Gastrocnemius medialis (tissue), 4 donors: ENCODE results near the gene AGTRAP. TPM values are rescaled to one million over a fixed set of nuclear protein-coding genes. Genes with fewer than 3 reads are reported as not detected.
A peak's percentile ranks its signal among the peaks of the same experiment; 100 is the strongest.

Experiments used
- ATAC-seq, 2 donors: fragments of 150-250 bp; one replicate each; pipeline ENCODE4 v1.9.1; 2016
- DNase-seq, 2 donors: peaks; one replicate each; pipeline ENCODE4 v3.0.0-alpha.2; 2019
- H3K27ac ChIP-seq, 4 donors: fragments of 200-600 bp; sonication (generic); 1 replicate in 1 of 4; 2 replicates in 3 of 4; pipeline ENCODE4 v1.5.1; 2016 to 2018; ENCODE audit warnings: mild to moderate bottlenecking in 2 of 4, moderate library complexity in 1 of 4
- H3K27me3 ChIP-seq, 3 donors: fragments of 200-600 bp; sonication (generic) in 2 of 3; 1 replicate in 1 of 3; 2 replicates in 2 of 3; pipeline versions ENCODE4 v1.5.1 to v1.6.0; 2016 to 2019; ENCODE audit warnings: mild to moderate bottlenecking in 1 of 3, moderate library complexity in 1 of 3
- H3K36me3 ChIP-seq, 2 donors: fragments of 200-600 bp; sonication (generic) in 1 of 2; one replicate each; pipeline ENCODE4 v1.5.1; 2017 to 2018
- H3K4me1 ChIP-seq, 2 donors: fragments of 200-600 bp; sonication (generic) in 1 of 2; one replicate each; pipeline ENCODE4 v1.5.1; 2016 to 2017; ENCODE audit warnings: mild to moderate bottlenecking in 2 of 2
- H3K4me3 ChIP-seq, 4 donors: fragments of 200-600 bp; sonication (generic) in 3 of 4; 1 replicate in 1 of 4; 2 replicates in 3 of 4; pipeline ENCODE4 v1.5.1; 2016 to 2019; ENCODE audit warnings: mild to moderate bottlenecking in 2 of 4
- H3K9me3 ChIP-seq, 3 donors: fragments of 200-600 bp; sonication (generic) in 2 of 3; 1 replicate in 1 of 3; 2 replicates in 2 of 3; pipeline ENCODE4 v1.5.1; 2016 to 2019
- CTCF ChIP-seq, 5 experiments: fragments of 450-650 bp in 3 of 5; fragments of 200-600 bp in 2 of 5; sonication (generic) in 2 of 5; IDR thresholded peaks in 4 of 5; conservative IDR thresholded peaks in 1 of 5; 1 replicate in 4 of 5; 2 replicates in 1 of 5; pipeline ENCODE4 v1.5.1; 2016 to 2019; ENCODE audit warnings: antibody characterized with exemption in 5 of 5, mild to moderate bottlenecking in 3 of 5, moderate library complexity in 3 of 5
- POLR2A ChIP-seq, 2 donors: fragments of 450-650 bp; IDR thresholded peaks; one replicate each; pipeline ENCODE4 v1.6.1; 2017; ENCODE audit warnings: antibody characterized with exemption in 2 of 2, mild to moderate bottlenecking in 2 of 2, moderate library complexity in 2 of 2
- in situ Hi-C, 4 donors: fragments of 200-750 bp; cut with MboI; loops; one replicate each; pipeline versions ENCODE4 v1.15.0 to v1.8.0; 2017; ENCODE audit warnings: low sequenced_read_pairs in 4 of 4
- intact Hi-C: fragments of 100-400 bp; cut with DNase I; formaldehyde crosslinking; loops from one replicate; pipeline ENCODE4 v1.15.1; 2023; ENCODE audit warnings: low total_unique reads
- total RNA-seq, 4 donors: library from RNA; depleted of rRNA; stranded (reverse); fragments of >200 nt; gene quantifications; one replicate each; pipeline versions ENCODE4 v1.1.0 to v1.2.3, GENCODE V29; 2016

Gene AGTRAP
- total RNA-seq, 4 donors from 2014 or later = 37.8 to 144 (median 103) TPM

GRCh38 chr1:11711490-11711889, 24.4 kb upstream of the AGTRAP start:
- Histone ChIP-seq H3K27me3 (peaks cover 0 to 13% (median 0%) of the 10 kb centered on the region in 3 donors), H3K36me3 (no peaks in the 10 kb centered on the region), H3K9me3 (no peaks in the 10 kb centered on the region), H3K4me1 (no peaks in the 10 kb centered on the region), H3K27ac (no peak overlapping the region), H3K4me3 (no peak overlapping the region)
- no peak for TF ChIP-seq POLR2A (IDR thresholded peaks at IDR 0.05)
- no peak for TF ChIP-seq CTCF (IDR thresholded peaks at IDR 0.05 in 4 of 5, conservative IDR thresholded peaks at IDR 0.05 in 1 of 5)
- intact Hi-C loops = no loop called here
- in situ Hi-C loops = loop anchor here in 3 of 4 donors (10.0 kb wide), 1 partner anchor 47 kb away; the partner anchor contains the start of gene FBXO6 (in 3 of the 3)
- no peak for ATAC-seq
- no peak for DNase-seq

- H3K27ac ChIP-seq = no peak overlapping the region
- H3K4me3 ChIP-seq = no peak overlapping the region
- TF ChIP-seq CTCF (IDR thresholded peaks at IDR 0.05 in 4 of 5, conservative IDR thresholded peaks at IDR 0.05 in 1 of 5) = no peak
- TF ChIP-seq POLR2A (IDR thresholded peaks at IDR 0.05) = no peak
- H3K4me1 ChIP-seq = no peaks in the 10 kb centered on the region
- DNase-seq (no peak), ATAC-seq (no peak)
- in situ Hi-C loops = loop anchor here in 3 of 4 donors (10.0 kb wide), 1 partner anchor 47 kb away; the partner anchor contains the start of gene FBXO6 (in 3 of the 3)
- no peaks in the 10 kb centered on the region for H3K36me3 ChIP-seq
- intact Hi-C loops = no loop called here
- no peaks in the 10 kb centered on the region for H3K9me3 ChIP-seq
- peaks cover 0 to 13% (median 0%) of the 10 kb centered on the region in 3 donors for H3K27me3 ChIP-seq
These were observed 23.7 kb upstream of the AGTRAP start for GRCh38 chr1:11712285-11712684.

GRCh38 chr1:11713095-11713494, 22.8 kb upstream of the AGTRAP start:
- Histone ChIP-seq H3K4me3 (no peak overlapping the region), H3K36me3 (no peaks in the 10 kb centered on the region), H3K27ac (no peak overlapping the region), H3K9me3 (no peaks in the 10 kb centered on the region), H3K27me3 (peaks cover 0 to 13% (median 0%) of the 10 kb centered on the region in 3 donors), H3K4me1 (no peaks in the 10 kb centered on the region)
- no peak for DNase-seq
- intact Hi-C loops = no loop called here
- in situ Hi-C loops = loop anchor here in 3 of 4 donors (10.0 kb wide), 1 partner anchor 48 kb away; the partner anchor contains the start of gene FBXO6 (in 3 of the 3)
- TF ChIP-seq POLR2A (IDR thresholded peaks at IDR 0.05) = no peak
- no peak for ATAC-seq

- Histone ChIP-seq H3K4me1 (peaks cover 0 to 5% of the 10 kb centered on the region in 2 donors), H3K36me3 (no peaks in the 10 kb centered on the region), H3K27me3 (peaks cover 0 to 13% (median 0%) of the 10 kb centered on the region in 3 donors), H3K4me3 (no peak overlapping the region), H3K9me3 (no peaks in the 10 kb centered on the region), H3K27ac (no peak overlapping the region)
- intact Hi-C loops = no loop called here
- no peak for DNase-seq
- no peak for ATAC-seq
- in situ Hi-C loops = loop anchor here (5.0 to 10.0 kb wide), 2 partner anchors 50 to 53 kb away; partner anchors contain the start of gene FBXO6 (in 4 of the 4)
- TF ChIP-seq CTCF (IDR thresholded peaks at IDR 0.05 in 4 of 5, conservative IDR thresholded peaks at IDR 0.05 in 1 of 5) (no peak), POLR2A (IDR thresholded peaks at IDR 0.05) (no peak)
These were observed 20.9 kb upstream of the AGTRAP start for GRCh38 chr1:11714831-11715575.

GRCh38 chr1:11719313-11720032, 16.5 kb upstream of the AGTRAP start:
- ATAC-seq (peak; percentile 65 to 69), DNase-seq (peak; percentile 47 to 67)
- Histone ChIP-seq H3K9me3 (no peaks in the 10 kb centered on the region), H3K36me3 (no peaks in the 10 kb centered on the region), H3K27me3 (no peaks in the 10 kb centered on the region), H3K4me1 (peaks cover 0 to 8% of the 10 kb centered on the region in 2 donors), H3K27ac (no peak overlapping the region), H3K4me3 (peak overlapping the region; percentile 29 to 55 (median 50))
- intact Hi-C loops = loop anchor here (1.0 kb wide), 3 partner anchors 30 to 69 kb away; partner anchors contain the start of gene FBXO6
- in situ Hi-C loops = loop anchor here (5.0 to 10.0 kb wide), 2 partner anchors 55 to 57 kb away; partner anchors contain the start of gene FBXO6 (in 4 of the 4)
- TF ChIP-seq CTCF (IDR thresholded peaks at IDR 0.05 in 4 of 5, conservative IDR thresholded peaks at IDR 0.05 in 1 of 5) (peak; percentile 73 to 96 (median 88)), POLR2A (IDR thresholded peaks at IDR 0.05) (no peak)
